Heart left ventricle (tissue), 16 donors: ENCODE data around the gene LDAH. TPM values are rescaled to one million over a fixed set of nuclear protein-coding genes. Genes with fewer than 3 reads are reported as not detected.

Experiments used
- ATAC-seq, 4 donors: fragments of 200-7000 bp; cut with Tn5 transposase; one replicate each; pipeline ENCODE4 v1.9.1; 2020 to 2022; ENCODE audit warnings: moderate library complexity in 4 of 4, mild to moderate bottlenecking in 3 of 4, moderate number of reproducible peaks in 1 of 4
- DNase-seq, 5 donors: peaks; one replicate each; pipeline ENCODE4 v3.0.0-alpha.2; 2020
- H3K27ac ChIP-seq, 12 donors: fragments of 200-600 bp; sonication (generic) in 4 of 12; one replicate each; pipeline versions ENCODE4 v1.5.0 to v1.8.0; 2016 to 2022; ENCODE audit warnings: mild to moderate bottlenecking in 2 of 12
- H3K27me3 ChIP-seq, 9 donors: fragments of 200-600 bp; sonication (generic) in 2 of 9; one replicate each; pipeline versions ENCODE4 v1.5.1 to v1.8.0; 2016 to 2022; ENCODE audit warnings: mild to moderate bottlenecking in 3 of 9
- H3K36me3 ChIP-seq, 9 donors: fragments of 200-600 bp; sonication (generic) in 2 of 9; one replicate each; pipeline versions ENCODE4 v1.5.0 to v1.8.0; 2018 to 2022; ENCODE audit warnings: mild to moderate bottlenecking in 2 of 9
- H3K4me1 ChIP-seq, 12 donors: fragments of 200-600 bp; sonication (generic) in 4 of 12; one replicate each; pipeline versions ENCODE4 v1.5.0 to v1.8.0; 2016 to 2022; ENCODE audit warnings: mild to moderate bottlenecking in 3 of 12
- H3K4me3 ChIP-seq, 12 donors: fragments of 200-600 bp; sonication (generic) in 4 of 12; one replicate each; pipeline versions ENCODE4 v1.5.0 to v1.8.0; 2017 to 2022; ENCODE audit warnings: mild to moderate bottlenecking in 9 of 12, moderate library complexity in 4 of 12
- H3K9me3 ChIP-seq, 12 donors: fragments of 200-600 bp; sonication (generic) in 4 of 12; one replicate each; pipeline versions ENCODE4 v1.5.0 to v1.8.0; 2016 to 2022; ENCODE audit warnings: mild to moderate bottlenecking in 1 of 12
- CTCF ChIP-seq, 12 donors: fragments of 200-600 bp; sonication (generic) in 4 of 12; IDR thresholded peaks; one replicate each; pipeline versions ENCODE4 v1.5.0 to v1.8.0; 2018 to 2022; ENCODE audit warnings: antibody characterized with exemption in 12 of 12, mild to moderate bottlenecking in 5 of 12
- POLR2A ChIP-seq, 2 donors: fragments of 450-650 bp; IDR thresholded peaks; one replicate each; pipeline ENCODE4 v1.6.1; 2017; ENCODE audit warnings: antibody characterized with exemption in 2 of 2, mild to moderate bottlenecking in 2 of 2, moderate library complexity in 2 of 2
- WGBS, 4 donors: extraction: QIAGEN DNeasy Blood & Tissue Kit in 2 of 4; methylation state at CpG; one replicate each; pipeline versions ENCODE4 v1.1.5 to v1.1.7; 2013 to 2018; 5-methylcytosine and 5-hydroxymethylcytosine counted together
- intact Hi-C, 10 donors: fragments of 100-400 bp; cut with DNase I; formaldehyde crosslinking; loops; one replicate each; pipeline versions ENCODE4 v1.11.1 to v1.14.2; 2022
- polyA plus RNA-seq, 2 donors: library from polyadenylated mRNA; stranded (reverse); fragments of 200-250 nt; gene quantifications; one replicate each; pipeline ENCODE4 v1.2.3, GENCODE V29; 2013
- total RNA-seq, 9 donors: library from RNA; depleted of rRNA in 2 of 9; stranded (reverse); fragments of >200 nt in 2 of 9; fragmentation: NEBNext Ultra II Directional in 3 of 9; extraction: Animal tissue kit (Norgen Biotek cat#: 25700) in 3 of 9; gene quantifications; one replicate each; pipeline versions ENCODE4 v1.1.0 to v1.2.4, GENCODE V29; 2016 to 2023
- donor health status: ischemic (EF 13 %, LVEDD 7.1; RV severe dilation, severe dysfunction).
- donor health status: healthy with polysubstance abuse.
- donor health status: DM: no; HTN: yes; CAD: no.
- donor health status: DM: no; HTN: no; CAD: no.
- donor health status: ischemic (EF 25% LVEDD 6.9; RV normal size, moderate dysfunction).
- donor health status: ischemic (EF 25% LVEDD 5.7; RV mildly dilated, moderate dysfunction).
- donor health status: healthy.
- donor health status: DM: yes; HTN: yes; CAD: no.
- donor health status: ischemic (EF 35%, LVEDD 5.7; RV mildly dilated, moderate dysfunction).
- donor health status: nonischemic (EF 11% LVEDD 7.7; RV severe dilation, severe dysfunction).
- donor health status: DM: yes; HTN: yes; CAD: no.
- donor health status: PGD.
- donor health status: ischemic (EF 29% LVEDD 5.4; RV normal size, mild dysfunction).
- donor health status: nonischemic (EF 23%, LVEDD 6.1; RV moderate dilation, normal function).

LDAH gene
- total and polyA plus RNA-seq, 11 donors: 2.2 to 13.2 (median 6.7) TPM

GRCh38 chr2:20650877-20651730, 171.8 kb downstream of the LDAH start, which contains the start of gene HS1BP3:
TSS of gene HS1BP3 (minus strand) at chr2:20651098. CDS start at chr2:20651063, 35 bp downstream.
- intact Hi-C loops: no loop called here
- H3K27me3 ChIP-seq: no peaks in the 10 kb centered on the region
- H3K4me3 ChIP-seq: peak within 1 kb of the TSS; percentile 75 to 100 (median 97)
- no peaks in the 10 kb centered on the region for H3K9me3 ChIP-seq
- 1 to 3% (median 1%) methylated on average over 20 to 72 of the region's 72 CpGs for WGBS, 4 donors
- peaks cover 0 to 6% (median under 1%) of the 10 kb centered on the region in 9 donors for H3K36me3 ChIP-seq
- peaks cover 4 to 40% (median 27%) of the 10 kb centered on the region in 12 donors for H3K4me1 ChIP-seq
- peak within 1 kb of the TSS; percentile 48 to 97 (median 92) for H3K27ac ChIP-seq
- TF ChIP-seq POLR2A (IDR thresholded peaks at IDR 0.05) (peak in 1 of 2 donors; percentile 84), CTCF (IDR thresholded peaks at IDR 0.05) (peak; percentile 60 to 99 (median 94))
- ATAC-seq (peak; percentile 82 to 95 (median 94)), DNase-seq (peak; percentile 85 to 95 (median 89))

GRCh38 chr2:20650393-20650876, 172.5 kb downstream of the LDAH start:
- DNase-seq (peak in 2 of 5 donors; percentile 32 to 69), ATAC-seq (peak; percentile 1 to 9 (median 4))
- peaks cover 4 to 40% (median 27%) of the 10 kb centered on the region in 12 donors for H3K4me1 ChIP-seq
- H3K27me3 ChIP-seq: no peaks in the 10 kb centered on the region
- H3K36me3 ChIP-seq: peaks cover 0 to 13% (median 6%) of the 10 kb centered on the region in 9 donors
- peak overlapping the region; percentile 75 to 100 (median 97) for H3K4me3 ChIP-seq
- peak overlapping the region; percentile 48 to 97 (median 92) for H3K27ac ChIP-seq
- TF ChIP-seq POLR2A (IDR thresholded peaks at IDR 0.05) (no peak), CTCF (IDR thresholded peaks at IDR 0.05) (no peak)
- 14 to 20% (median 17%) methylated on average over 19 of the region's 19 CpGs for WGBS, 4 donors
- intact Hi-C loops: no loop called here
- no peaks in the 10 kb centered on the region for H3K9me3 ChIP-seq

GRCh38 chr2:20649976-20650375, 172.9 kb downstream of the LDAH start:
- Histone ChIP-seq H3K27me3 (no peaks in the 10 kb centered on the region), H3K4me3 (peak overlapping the region; percentile 75 to 100 (median 97)), H3K27ac (peak overlapping the region in 3 of 12 donors; percentile 90 to 94 (median 92)), H3K9me3 (no peaks in the 10 kb centered on the region), H3K4me1 (peaks cover 4 to 40% (median 27%) of the 10 kb centered on the region in 12 donors), H3K36me3 (peaks cover 0 to 17% (median 11%) of the 10 kb centered on the region in 9 donors)
- 74 to 83% (median 79%) methylated on average over 7 of the region's 7 CpGs for WGBS, 4 donors
- intact Hi-C loops: loop anchor here in 2 of 10 donors (10.0 kb wide), 2 partner anchors 515 to 545 kb away; no protein-coding TSS in a partner anchor
- no peak for DNase-seq
- ATAC-seq: no peak
- no peak for TF ChIP-seq CTCF (IDR thresholded peaks at IDR 0.05)
- no peak for TF ChIP-seq POLR2A (IDR thresholded peaks at IDR 0.05)

GRCh38 chr2:20649576-20649975, 173.3 kb downstream of the LDAH start:
- intact Hi-C loops: loop anchor here in 2 of 10 donors (10.0 kb wide), 2 partner anchors 515 to 545 kb away; no protein-coding TSS in a partner anchor
- Histone ChIP-seq H3K36me3 (peaks cover 0 to 21% (median 15%) of the 10 kb centered on the region in 9 donors), H3K9me3 (no peaks in the 10 kb centered on the region), H3K27me3 (no peaks in the 10 kb centered on the region), H3K27ac (peak overlapping the region in 1 of 12 donors; percentile 94), H3K4me1 (peaks cover 4 to 40% (median 27%) of the 10 kb centered on the region in 12 donors), H3K4me3 (peak overlapping the region in 8 of 12 donors; percentile 75 to 100 (median 98))
- 84 to 95% (median 90%) methylated on average over 10 to 11 of the region's 11 CpGs for WGBS, 4 donors
- DNase-seq (peak in 2 of 5 donors; percentile 29 to 54), ATAC-seq (no peak)
- TF ChIP-seq CTCF (IDR thresholded peaks at IDR 0.05) (no peak), POLR2A (IDR thresholded peaks at IDR 0.05) (no peak)
